T-helper 2 cell treated with Interferon-gamma antibody and Interleukin-4, amounts not matched to agents 5 μg/mL and 100 μg/mL, for 36 hours (primary cell): ENCODE measurements around the gene GPR171.

Experiments used
- DNase-seq: peaks from one replicate; pipeline ENCODE4 v3.0.0; 2021; ENCODE audit warnings: low spot score
- H3K27ac Mint-ChIP-seq: one replicate; pipeline ENCODE4 v1.8.0; 2021; ENCODE audit warnings: mild to moderate bottlenecking, mixed read lengths
- H3K27me3 Mint-ChIP-seq: one replicate; pipeline ENCODE4 v1.8.0; 2021; ENCODE audit warnings: low read depth, mixed read lengths
- H3K36me3 Mint-ChIP-seq: one replicate; pipeline ENCODE4 v1.8.0; 2021; ENCODE audit warnings: low read depth, mixed read lengths
- H3K4me1 Mint-ChIP-seq: one replicate; pipeline ENCODE4 v1.8.0; 2021; ENCODE audit warnings: low read depth, mixed read lengths
- H3K4me3 Mint-ChIP-seq: one replicate; pipeline ENCODE4 v1.8.0; 2022; ENCODE audit warnings: mild to moderate bottlenecking, moderate library complexity, mixed read lengths
- H3K9me3 Mint-ChIP-seq: one replicate; pipeline ENCODE4 v1.8.0; 2021; ENCODE audit warnings: mixed read lengths

The GPR171 gene

DNA sequence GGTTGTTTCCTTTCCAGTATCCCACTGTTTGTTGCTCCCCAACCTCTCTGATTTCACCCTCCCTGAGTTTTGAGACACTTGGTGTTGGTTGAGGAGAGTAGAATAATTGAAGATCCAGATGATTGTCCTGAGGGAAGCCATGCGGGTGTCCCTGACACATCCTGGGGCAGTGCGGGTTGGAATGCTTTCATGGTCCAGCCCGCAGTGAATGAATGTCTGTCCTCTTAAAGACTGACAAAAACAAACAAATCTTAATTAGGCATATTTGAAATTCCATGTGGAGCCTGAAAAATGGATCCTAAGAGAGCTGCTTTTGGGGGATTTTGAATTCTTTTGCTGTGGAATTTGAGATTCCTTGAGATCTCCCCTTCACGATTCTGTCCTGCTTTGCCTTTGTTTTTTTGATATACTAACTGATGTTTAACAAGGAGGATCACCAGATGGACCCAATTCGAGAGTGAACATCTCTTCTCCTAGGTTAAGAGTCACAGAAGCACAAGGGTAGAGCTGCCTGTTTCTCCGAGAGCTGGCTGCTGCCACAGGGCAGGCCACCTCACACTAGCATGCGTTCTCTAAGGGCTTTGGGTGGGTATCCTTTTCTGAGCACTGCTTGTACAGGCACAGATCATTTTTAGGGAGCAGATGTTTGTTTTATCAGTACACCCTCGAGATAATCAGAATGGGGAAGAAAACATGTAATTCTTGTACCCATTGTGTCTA lies 47.4 kb downstream of the GPR171 start:
- H3K4me1 Mint-ChIP-seq, result peaks cover 3% of the 10 kb centered on the region
- no peaks in the 10 kb centered on the region for H3K36me3 Mint-ChIP-seq
- H3K4me3 Mint-ChIP-seq, result no peak overlapping the region
- H3K9me3 Mint-ChIP-seq, result no peaks in the 10 kb centered on the region
- H3K27ac Mint-ChIP-seq, result no peak overlapping the region
- H3K27me3 Mint-ChIP-seq, result no peaks in the 10 kb centered on the region
- DNase-seq, result no peak

DNA sequence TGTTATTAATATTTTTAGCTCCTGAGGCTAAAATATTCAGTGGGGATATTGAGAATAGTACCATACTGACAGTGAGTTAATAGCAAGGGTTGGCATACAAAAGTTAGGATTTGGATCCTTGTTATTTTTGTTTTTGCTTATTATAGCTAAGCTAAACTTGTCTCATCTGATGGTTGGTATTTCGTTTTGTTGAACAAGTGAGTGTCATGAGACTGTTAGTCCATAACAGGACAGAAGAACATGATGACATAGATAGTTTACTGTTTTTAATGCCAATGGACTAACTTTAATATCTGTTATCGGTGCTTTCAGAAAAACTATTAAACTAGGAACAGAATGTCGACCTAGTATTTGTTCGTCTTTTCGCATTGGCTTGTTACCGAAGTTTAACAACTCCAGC lies 48.5 kb downstream of the GPR171 start:
- Mint-ChIP-seq H3K4me1 (peaks cover 3% of the 10 kb centered on the region), H3K4me3 (no peak overlapping the region), H3K36me3 (no peaks in the 10 kb centered on the region), H3K27ac (no peak overlapping the region), H3K9me3 (no peaks in the 10 kb centered on the region), H3K27me3 (peaks cover 2% of the 10 kb centered on the region)
- DNase-seq, result no peak

DNA sequence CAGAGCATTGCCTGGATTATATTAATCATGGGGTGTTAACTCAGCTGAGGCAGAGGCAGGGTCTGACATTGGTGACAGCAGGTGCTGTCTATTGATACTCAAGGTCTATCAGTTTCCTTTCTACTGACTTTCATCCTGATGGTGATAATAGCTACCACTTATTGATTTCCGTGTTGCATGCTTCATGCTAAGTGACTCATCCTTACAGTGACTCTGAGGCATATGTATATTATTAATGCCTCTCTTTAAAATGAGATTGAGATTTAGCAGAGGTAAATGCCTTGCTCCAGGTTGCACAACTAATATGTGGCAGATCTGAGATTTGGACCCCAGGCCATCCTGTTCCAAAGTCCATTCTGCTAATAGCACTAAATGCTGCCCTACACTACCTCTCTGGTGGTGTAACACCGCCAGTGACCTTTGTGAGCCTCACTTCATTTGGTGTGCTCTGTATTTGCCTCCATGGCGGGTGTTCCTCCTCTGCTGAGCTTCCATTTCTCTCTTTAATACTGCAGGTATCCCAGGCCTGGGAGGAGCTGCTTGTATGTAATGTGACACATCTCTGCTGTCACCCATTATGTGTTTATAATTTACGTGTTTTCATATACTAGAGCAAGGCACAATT lies 50.4 kb downstream of the GPR171 start:
- Mint-ChIP-seq H3K27me3 (peaks cover 2% of the 10 kb centered on the region), H3K27ac (no peak overlapping the region), H3K4me1 (peaks cover 3% of the 10 kb centered on the region), H3K9me3 (no peaks in the 10 kb centered on the region), H3K36me3 (no peaks in the 10 kb centered on the region), H3K4me3 (no peak overlapping the region)
- DNase-seq, result no peak
